Hepatic stellate cell (primary cell): ENCODE data around the gene CCP110.
A peak's percentile ranks its signal among the peaks of the same experiment; 100 is the strongest.

ENCODE experiments used
- DNase-seq: peaks from one replicate; pipeline ENCODE4 v3.0.0; 2011; ENCODE audit warnings: low spot score

CCP110 gene, protein sequence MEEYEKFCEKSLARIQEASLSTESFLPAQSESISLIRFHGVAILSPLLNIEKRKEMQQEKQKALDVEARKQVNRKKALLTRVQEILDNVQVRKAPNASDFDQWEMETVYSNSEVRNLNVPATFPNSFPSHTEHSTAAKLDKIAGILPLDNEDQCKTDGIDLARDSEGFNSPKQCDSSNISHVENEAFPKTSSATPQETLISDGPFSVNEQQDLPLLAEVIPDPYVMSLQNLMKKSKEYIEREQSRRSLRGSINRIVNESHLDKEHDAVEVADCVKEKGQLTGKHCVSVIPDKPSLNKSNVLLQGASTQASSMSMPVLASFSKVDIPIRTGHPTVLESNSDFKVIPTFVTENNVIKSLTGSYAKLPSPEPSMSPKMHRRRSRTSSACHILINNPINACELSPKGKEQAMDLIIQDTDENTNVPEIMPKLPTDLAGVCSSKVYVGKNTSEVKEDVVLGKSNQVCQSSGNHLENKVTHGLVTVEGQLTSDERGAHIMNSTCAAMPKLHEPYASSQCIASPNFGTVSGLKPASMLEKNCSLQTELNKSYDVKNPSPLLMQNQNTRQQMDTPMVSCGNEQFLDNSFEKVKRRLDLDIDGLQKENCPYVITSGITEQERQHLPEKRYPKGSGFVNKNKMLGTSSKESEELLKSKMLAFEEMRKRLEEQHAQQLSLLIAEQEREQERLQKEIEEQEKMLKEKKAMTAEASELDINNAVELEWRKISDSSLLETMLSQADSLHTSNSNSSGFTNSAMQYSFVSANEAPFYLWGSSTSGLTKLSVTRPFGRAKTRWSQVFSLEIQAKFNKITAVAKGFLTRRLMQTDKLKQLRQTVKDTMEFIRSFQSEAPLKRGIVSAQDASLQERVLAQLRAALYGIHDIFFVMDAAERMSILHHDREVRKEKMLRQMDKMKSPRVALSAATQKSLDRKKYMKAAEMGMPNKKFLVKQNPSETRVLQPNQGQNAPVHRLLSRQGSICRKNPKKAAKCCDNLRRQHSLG

DNA sequence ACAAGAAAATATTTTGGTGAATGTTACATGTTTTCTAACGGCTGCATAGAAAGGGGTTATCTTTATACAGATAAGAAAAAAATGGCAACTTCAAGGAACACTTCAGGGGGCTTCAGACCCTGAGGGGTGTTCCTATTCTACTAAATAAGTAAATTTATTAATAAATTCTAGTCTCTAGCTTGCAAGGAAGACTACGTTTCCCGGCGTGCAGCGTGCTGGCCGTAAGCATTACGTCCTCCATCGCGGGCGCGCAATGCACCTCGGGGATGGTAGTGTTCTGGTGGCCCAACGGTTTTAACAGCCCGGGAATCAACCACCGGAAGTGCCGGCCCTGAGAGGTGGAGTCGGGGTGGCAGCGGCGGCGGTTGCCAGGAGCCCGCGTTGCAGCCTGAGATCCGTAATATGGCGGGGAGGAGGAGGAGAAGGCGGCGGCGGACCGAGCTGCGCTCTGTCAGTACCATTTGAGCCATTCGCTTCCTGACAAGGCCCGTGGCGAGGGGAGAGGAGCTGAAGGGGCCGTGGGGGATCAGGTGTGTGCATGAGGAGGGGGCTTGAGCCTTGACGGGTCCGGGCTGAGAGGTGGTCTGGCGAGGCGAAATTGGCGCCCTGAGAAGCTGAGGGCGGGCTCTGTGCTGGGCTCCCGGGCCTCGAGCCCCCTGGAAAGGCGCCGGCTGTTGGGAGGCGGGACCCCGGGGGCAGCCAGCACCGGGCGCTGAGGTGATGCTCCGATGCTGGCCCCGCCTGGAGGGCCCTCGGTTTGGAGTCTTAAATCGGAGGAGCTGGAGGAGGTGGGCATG lies at the start of gene CCP110:
Gene CCP110, plus strand, starts transcription at position 384 of the 797 bp plus-strand sequence. CDS start 3,940 bp downstream, outside the sequence.
- DNase-seq, result peak; percentile 96

DNA sequence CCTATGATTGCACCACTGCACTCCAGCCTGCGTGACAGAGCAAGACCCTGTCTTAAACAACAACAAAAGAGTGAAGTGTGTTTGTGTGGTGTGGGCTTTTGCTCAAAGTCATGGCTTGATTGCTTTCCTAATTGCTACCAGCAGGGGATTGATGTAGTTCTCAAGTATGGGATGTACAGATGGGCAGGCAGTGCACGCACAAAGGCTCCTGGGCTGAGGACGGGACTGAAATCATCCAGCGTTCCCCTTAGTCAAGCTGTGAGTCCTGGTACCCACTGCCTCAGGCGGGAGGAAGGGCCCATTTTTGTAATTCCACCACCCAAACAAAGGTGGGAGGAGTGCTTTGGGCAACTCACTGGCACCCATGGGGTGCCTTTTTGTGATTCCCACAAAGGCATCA lies 49.1 kb upstream of the CCP110 start:
- DNase-seq, result no peak

DNA sequence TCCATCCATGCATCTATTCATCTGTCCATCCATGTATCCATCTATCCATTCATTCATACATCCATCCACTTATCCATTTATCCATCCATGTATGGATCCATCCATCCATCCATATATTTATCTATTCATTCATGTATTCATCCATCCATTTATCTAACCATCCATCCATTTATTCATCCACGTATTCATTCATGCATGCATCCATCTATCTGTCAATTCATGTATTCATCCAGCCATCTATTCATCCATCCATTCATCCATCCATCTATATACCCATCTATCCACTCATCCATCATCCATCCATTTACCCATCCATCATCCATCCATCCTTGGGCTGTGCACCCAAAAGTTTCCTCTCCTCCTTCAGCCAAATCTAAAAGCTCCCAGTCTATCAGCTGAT lies 45.2 kb upstream of the CCP110 start:
- no peak for DNase-seq

DNA sequence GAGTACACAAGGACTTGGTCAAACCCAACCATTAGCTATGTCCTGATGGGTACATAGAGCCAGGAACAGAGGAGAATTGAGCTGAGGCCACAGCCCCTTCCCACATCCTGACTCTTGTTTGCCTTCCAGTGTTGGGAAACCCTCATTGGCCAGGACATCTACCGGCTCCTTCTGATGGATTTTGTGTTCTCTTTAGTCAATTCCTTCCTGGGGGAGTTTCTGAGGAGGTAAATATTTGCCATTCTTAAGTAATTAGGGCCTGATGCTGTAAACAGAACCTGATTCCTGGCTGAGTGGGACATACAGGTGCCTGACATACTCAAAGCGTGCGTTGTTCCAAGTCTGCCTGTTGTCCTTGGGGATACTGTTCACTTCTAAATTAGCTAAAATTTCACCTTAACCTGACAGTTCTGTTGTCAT lies 44.4 kb upstream of the CCP110 start:
- DNase-seq, result no peak

DNA sequence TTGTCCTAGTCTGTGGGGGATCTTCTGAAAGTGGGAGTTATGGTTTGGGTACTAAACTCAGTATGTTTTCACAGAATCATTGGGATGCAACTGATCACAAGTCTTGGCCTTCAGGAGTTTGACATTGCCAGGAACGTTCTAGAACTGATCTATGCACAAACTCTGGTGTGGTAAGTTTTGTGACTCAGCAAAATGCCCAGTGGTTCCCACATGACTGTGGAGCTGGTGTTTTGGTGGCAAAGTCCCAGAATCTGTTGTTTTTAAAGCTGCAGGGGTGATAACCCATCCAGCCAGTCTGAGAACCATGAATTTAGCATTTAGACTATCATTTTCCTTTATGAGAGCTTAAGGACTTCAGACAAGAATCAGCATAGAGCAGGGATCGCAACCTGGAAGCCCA lies 42.4 kb upstream of the CCP110 start:
- DNase-seq, result no peak

DNA sequence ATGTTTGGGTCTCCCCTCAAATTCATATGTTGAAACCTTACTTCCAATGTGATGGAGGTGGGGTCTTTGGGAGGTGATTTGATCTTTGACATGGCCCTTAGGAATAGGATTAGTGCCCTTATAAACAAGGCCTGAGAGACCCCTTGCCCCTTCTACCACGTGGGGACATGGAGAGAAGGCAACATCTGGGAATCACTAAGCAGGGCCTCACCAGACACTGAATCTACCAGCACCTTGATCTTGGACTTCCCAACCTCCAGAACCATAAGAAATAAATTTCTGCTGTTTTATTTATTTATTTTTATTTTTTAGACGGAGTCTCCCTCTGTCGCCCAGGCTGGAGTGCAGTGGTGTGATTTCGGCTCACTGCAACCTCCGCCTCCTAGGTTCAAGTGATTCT lies 42.0 kb upstream of the CCP110 start:
- no peak for DNase-seq

DNA sequence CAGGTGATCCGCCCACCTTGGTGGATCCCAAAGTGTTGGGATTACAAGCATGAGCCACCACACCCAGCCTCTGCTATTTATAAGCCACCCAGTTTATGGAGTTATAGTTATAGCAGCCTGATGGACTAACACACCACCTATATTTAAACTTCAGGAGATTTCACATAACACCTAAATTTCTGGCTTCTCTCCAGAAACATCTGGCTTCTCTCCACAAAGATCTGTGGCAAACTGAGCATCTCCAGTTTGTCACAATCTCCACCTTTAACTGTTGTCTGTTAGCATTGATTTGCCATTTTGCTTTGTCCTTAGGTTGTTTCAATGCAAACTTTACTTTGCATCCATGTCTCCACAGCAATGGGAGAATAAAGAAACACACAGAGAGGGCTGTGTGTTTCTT lies 41.5 kb upstream of the CCP110 start:
- DNase-seq, result no peak

DNA sequence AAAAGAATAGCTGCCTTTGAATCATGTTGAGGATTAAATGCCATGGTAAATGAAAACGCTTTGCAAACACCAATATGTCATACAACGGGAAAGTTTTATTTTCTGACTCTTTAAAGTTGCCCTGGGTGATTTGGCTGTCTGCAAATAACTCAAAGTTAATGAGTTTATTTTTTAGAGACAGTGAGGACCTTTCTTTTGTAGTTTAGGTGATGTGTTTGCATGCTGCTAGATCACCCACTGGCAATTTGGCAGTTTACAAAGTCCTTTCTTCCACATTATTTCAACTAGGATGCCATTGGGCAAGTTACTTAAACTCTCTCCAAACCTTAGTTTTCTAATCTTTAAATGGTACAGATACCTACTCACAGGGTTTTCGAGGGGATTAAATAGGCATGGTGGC lies 39.6 kb upstream of the CCP110 start:
- no peak for DNase-seq

DNA sequence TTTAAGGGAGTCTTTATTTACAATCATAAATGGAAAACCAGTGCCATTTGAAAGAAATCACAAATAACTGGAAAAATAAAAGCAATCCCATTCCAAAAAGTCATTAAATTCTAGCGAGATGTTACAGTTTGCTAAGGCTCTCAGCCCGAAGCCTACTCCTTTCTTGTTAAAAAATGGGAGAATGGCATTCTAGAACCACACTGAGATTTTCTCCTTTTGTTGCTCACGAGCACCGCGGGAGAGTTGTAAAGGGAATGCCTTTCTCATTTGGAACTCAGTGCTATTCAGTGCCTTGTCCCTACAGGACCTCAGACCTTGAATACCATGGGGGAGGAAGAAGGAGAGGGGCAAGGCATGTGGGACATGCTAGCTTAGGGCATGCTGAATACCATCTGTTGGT lies 38.1 kb upstream of the CCP110 start:
- DNase-seq, result no peak

DNA sequence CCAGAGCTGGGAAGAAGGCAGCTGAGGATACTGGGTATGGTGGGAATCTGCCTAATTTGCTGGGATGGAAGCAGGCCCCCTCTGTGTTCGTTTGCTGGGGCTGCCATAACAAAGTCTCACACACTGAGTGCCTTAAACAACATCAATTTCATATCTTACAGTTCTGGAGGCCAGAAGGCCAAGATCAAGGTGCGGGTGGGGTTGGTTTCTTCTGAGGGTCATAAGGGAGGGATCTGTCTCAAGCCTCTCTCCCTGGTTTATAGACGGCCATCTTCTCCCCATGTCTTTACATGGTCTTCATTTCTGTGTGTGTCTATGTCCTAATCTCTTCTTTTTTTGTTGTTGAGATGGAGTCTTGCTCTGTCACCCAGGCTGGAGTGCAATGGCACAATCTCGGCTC lies 37.7 kb upstream of the CCP110 start:
- no peak for DNase-seq

DNA sequence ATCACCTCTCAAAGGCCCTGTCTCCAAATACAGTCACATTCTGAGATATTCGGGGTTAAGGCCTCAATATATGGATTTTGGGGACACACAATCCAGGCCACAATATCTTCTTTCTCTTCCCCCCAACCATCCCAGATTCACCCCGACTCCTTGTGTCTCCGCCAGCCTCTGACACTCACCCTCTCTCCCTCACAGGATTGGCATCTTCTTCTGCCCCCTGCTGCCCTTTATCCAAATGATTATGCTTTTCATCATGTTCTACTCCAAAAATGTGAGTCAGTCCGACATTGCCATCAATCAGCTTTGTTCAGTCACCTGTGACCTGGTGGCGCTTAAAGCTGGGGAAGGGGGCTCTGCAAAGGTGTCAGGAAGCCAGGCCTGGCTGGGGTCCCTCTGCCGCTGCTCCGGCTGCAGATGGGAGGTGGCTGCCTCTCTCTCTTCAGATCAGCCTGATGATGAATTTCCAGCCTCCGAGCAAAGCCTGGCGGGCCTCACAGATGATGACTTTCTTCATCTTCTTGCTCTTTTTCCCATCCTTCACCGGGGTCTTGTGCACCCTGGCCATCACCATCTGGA lies 36.9 kb upstream of the CCP110 start:
- no peak for DNase-seq

DNA sequence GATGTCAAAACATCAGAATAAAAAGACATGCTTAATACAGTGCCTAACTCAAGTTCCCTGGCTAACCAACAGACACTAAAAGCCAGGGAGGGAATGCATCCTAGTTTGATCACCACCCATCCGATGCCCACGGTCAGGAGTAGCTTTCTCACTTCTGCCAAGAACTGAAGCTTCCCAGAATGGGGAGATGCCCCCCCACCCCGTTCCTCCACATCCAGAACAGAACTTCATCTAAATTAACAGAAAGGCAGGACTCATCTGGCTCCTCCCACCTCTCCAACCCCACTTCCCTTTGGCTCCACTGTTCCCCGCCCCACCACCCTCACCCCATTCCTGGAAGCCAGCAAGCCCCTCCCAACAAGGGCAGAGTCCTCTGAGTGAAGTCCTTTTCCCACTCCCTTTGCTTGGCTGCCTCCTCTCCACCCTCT lies 35.5 kb upstream of the CCP110 start:
- no peak for DNase-seq

DNA sequence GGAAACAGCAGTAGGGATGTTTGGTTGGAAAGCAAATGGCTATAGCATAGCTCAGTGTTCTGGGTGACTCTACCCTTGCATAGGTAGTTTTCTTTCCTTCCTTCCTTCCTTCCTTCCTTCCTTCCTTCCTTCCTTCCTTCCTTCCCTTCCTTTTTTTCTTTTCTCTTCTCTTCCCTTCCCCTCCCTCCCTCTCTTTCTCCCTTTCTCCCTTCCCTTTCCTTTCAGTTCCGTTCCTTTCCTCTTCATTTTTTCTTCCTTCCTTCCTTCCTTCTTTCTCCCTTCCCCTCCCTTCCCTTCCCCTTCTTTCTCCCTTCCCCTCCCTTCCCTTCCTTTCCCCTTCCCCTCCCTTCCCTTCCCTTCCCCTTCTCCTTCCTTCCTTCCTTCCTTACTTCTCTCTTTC lies 33.1 kb upstream of the CCP110 start:
- no peak for DNase-seq

DNA sequence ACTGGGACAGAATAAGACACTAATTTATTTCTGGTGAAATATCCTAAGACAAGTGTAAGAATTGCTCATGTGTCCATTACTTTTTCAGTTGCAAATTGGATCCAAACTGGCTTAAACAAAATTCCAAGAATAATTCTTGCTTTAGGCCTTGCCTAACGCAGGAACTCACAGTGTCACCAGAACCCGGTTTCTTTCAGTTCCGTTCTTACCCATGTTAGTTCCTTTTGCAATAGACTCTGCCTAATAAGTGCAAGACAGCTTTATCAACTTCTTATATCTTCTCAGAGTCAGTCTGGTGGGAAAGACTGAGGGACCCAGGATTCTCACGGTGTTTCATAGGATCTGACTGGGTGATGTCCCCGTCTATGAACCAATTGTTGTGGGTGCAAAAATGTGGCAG lies 26.6 kb upstream of the CCP110 start:
- DNase-seq, result no peak

DNA sequence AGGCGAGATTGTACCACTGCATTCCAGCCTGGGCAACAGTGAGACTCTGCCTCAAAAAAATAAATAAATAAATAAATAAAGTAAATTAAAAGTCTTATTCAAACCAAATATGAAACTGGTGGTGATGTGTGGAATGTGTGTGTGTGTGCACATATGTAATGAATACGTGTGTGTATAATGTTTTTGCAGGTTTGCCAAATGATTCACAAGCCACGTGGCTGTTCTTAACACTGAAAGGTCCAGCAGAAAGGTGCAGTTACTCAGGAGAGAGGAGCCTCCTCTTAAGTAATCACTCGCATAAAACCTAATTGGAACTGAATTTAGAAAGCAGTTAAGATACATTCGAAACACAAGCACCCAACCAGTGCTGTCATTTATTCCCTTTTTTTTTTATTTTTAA lies 24.7 kb upstream of the CCP110 start:
- DNase-seq, result no peak

DNA sequence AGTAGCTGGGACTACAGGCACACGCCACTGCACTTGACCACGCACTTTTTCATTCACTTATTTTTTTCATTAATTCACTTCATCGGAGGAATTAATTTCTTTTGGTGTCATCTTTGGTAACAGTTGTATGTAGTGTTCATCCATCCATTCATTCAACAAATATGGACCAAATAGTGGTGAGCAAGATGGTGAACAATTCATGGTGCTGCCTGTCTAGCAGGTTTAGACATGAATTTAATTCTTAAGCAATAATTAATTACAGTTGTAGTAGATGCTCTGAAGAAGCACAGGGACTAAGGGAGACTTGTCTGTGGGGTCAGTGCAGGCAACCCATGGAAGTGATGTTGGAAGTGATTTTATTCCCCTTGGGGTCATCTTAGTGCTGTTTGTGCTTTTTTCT lies 24.3 kb upstream of the CCP110 start:
- DNase-seq, result no peak

DNA sequence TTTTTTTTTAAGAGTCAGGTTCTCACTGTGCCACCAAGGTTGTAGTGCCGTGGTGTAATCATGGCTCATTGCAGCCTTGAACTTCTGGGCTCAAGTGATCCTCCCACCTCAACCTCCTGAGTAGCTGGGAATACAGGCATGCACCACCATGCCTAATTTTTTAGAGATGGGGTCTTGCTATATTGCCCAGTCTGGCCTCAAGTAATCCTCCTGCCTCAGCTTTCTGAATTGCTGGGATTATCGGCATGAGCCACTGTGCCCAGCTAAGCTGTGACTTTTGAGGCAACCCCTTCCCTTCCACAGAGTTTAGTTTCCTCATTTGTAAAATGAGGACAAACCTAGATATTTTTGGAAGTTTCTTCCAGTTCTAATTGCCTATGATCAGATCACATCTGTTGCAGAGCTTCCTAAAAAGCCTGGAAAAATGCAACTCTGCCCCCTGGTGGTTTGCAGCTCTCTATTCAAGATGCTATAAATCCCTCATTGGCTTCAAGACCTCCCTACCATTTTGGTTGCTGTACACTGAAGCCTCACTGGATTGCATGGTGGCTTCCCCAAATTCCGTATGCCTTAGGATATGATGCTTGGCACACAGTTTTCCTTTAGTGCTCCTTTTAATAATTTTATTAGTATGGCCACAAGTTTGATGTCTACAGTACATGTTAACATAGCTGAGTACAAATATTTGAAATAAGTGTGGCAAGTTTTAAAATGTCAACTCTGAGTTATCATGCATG lies 21.2 kb upstream of the CCP110 start:
- DNase-seq, result peak; percentile 51

DNA sequence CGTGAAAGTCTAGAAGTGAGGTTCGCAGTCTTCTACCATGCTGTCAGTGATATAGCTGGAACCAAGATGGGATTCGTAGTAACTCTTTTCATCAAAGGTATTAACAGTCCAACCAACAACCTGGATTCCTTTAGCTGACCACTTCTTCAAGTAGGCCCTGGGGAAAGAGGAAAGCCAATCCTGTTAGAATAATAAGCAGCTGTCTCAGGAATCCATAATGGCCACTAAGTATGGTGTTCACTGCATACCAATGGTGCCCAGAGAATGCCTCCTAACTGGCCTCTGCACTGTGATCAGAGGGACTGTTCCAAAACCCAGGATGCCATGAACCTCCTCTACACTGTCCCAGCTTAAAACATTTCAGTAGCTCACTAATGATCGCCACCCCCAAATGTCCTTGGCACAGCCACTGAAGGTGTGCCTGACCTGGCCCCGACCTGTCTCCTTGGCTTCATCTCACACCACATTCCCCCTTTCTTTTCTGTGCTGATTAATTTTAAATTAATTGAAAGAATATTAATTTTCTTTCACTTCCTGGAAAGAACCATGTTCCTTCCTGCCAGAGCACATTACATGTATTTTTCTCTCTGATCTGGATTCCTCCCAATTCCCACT lies 20.2 kb upstream of the CCP110 start:
- no peak for DNase-seq

DNA sequence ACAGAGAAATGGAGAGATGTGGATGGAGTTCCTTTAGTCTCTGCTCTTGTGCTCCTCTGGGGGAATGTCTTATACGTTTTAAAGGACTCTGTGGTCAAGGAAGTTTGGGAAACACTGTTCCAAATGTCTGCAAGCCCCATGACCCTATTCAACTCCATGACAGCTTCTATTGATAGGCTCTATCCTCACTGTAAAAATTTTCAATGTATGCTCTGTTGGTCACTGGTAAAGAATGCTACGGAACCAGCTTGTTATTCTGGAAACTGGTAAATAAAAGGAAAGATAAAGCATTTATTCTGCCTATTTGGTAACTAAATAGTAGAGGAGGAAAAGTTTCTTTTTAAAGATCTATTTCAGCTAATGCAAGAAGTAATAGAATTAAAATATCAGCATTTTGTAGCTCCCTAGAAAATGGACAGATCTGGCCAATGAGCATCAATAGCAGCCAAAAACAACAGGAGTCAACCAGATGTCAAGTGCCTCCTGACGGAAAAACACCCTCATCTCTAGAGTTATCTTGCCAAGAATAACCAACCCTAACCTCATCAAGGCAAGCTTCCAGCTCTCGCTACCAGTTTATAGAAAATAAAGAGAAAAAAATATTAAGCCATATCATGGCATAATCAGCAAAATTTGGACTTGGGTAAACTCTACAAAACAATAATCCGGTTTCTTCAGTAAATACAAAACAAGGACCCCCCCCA lies 18.0 kb upstream of the CCP110 start:
- DNase-seq, result no peak

DNA sequence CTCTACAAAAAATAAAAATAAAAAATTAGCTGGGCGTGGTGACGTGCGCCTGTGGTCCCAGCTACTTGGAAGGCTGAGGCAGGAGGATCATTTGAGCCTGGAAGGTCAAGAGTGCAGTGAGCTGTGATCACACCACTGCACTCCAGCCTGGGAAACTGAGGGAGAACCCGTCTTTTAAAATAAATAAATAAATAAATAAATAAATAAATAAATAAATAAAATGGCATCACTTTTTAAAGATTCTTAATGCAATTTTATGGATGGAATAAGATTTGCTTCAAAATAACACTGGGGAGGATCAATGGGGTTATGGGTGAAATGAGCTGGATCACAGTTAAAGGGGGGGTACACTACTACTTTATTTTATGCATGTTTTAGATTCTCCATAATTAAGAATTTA lies 16.8 kb upstream of the CCP110 start:
- DNase-seq, result no peak
